RWPE2 (cell line): ENCODE results near the gene AFMID.
A peak's percentile ranks its signal among the peaks of the same experiment; 100 is the strongest.

Experiments used
- ATAC-seq: fragments of 200-7000 bp; cut with Tn5 transposase; 3 replicates; pipeline ENCODE4 v1.9.1; 2021; ENCODE audit warnings: low read depth
- DNase-seq: peaks from one replicate; pipeline ENCODE4 v3.0.0-alpha.2; 2020; ENCODE audit warnings: low spot score
- H3K27ac ChIP-seq: fragments of 450-650 bp; 2 replicates; pipeline ENCODE4 v1.5.1; 2017; ENCODE audit warnings: mild to moderate bottlenecking; ENCODE audit not compliant: poor library complexity, severe bottlenecking
- H3K27me3 ChIP-seq: fragments of 250-450 bp; sonication (Bioruptor Pico); 2 replicates; pipeline ENCODE4 v1.5.1; 2021; ENCODE audit warnings: mild to moderate bottlenecking, moderate library complexity; ENCODE audit not compliant: insufficient read depth, poor library complexity, severe bottlenecking
- H3K36me3 ChIP-seq: fragments of 250-450 bp; sonication (Bioruptor Pico); 2 replicates; pipeline ENCODE4 v1.5.1; 2020; ENCODE audit warnings: low read depth, mild to moderate bottlenecking, moderate library complexity
- H3K4me1 ChIP-seq: fragments of 250-450 bp; sonication (Bioruptor Pico); 2 replicates; pipeline ENCODE4 v1.5.1; 2021; ENCODE audit warnings: mild to moderate bottlenecking, moderate library complexity; ENCODE audit not compliant: insufficient read depth, poor library complexity, severe bottlenecking
- H3K4me3 ChIP-seq: fragments of 250-450 bp; sonication (Bioruptor Pico); 2 replicates; pipeline ENCODE4 v1.5.1; 2021; ENCODE audit warnings: mild to moderate bottlenecking, moderate library complexity; ENCODE audit not compliant: severe bottlenecking
- H3K9me3 ChIP-seq: fragments of 250-450 bp; sonication (Bioruptor Pico); 2 replicates; pipeline ENCODE4 v1.5.1; 2021; ENCODE audit warnings: mild to moderate bottlenecking, moderate library complexity; ENCODE audit not compliant: severe bottlenecking
- TF ChIP-seq, protein P1 (sequence below): fragments of 450-650 bp; IDR thresholded peaks from one replicate; pipeline ENCODE4 v1.5.1; 2017; ENCODE audit warnings: mild to moderate bottlenecking, moderate library complexity; ENCODE audit not compliant: poor library complexity, severe bottlenecking

Gene AFMID

DNA sequence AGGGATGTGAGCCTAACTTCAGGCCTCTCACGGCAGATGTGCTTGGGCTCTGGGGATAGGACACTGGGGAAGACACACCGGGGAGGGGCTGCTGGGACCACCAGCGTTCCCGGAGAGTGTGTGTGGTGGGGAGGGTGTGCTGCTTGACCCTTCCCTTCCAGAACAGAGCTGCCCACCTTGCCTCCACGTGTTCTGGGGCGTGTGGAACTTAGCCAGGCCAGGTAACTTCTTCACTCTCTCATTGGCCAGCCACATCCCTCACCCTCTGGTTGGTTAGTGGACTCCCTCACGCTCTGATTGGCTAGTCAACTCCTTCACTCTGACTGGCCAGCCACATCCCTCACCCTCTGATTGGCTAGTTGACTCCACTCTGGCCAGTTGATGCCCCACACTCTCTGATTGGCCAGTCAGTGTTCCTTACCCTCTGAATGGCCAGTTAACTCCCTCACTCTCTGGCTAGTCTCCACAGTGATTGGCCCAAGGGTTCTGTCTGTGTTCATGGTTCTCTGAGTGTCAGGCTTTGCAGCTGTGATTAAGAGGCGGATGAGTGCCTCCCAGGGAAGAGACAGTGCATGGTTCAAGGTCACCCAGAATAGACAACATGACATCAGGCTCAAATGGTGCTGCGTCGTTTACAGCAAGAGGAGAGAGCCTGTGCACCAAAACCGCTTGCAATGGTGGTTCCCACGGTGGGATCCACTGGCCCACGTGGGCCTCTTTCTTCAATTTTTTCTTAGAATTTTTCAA lies 54.3 kb downstream of the AFMID start:
- ATAC-seq: peak; percentile 38; the same call in 1 of the 3 replicates
- TF ChIP-seq, protein P1, sequence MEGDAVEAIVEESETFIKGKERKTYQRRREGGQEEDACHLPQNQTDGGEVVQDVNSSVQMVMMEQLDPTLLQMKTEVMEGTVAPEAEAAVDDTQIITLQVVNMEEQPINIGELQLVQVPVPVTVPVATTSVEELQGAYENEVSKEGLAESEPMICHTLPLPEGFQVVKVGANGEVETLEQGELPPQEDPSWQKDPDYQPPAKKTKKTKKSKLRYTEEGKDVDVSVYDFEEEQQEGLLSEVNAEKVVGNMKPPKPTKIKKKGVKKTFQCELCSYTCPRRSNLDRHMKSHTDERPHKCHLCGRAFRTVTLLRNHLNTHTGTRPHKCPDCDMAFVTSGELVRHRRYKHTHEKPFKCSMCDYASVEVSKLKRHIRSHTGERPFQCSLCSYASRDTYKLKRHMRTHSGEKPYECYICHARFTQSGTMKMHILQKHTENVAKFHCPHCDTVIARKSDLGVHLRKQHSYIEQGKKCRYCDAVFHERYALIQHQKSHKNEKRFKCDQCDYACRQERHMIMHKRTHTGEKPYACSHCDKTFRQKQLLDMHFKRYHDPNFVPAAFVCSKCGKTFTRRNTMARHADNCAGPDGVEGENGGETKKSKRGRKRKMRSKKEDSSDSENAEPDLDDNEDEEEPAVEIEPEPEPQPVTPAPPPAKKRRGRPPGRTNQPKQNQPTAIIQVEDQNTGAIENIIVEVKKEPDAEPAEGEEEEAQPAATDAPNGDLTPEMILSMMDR: no peak
- no peaks in the 10 kb centered on the region for H3K4me1 ChIP-seq
- H3K27ac ChIP-seq: no peak overlapping the region
- no peaks in the 10 kb centered on the region for H3K36me3 ChIP-seq
- no peaks in the 10 kb centered on the region for H3K27me3 ChIP-seq
- DNase-seq: no peak
- H3K4me3 ChIP-seq: no peak overlapping the region
- peaks cover 7% of the 10 kb centered on the region for H3K9me3 ChIP-seq

DNA sequence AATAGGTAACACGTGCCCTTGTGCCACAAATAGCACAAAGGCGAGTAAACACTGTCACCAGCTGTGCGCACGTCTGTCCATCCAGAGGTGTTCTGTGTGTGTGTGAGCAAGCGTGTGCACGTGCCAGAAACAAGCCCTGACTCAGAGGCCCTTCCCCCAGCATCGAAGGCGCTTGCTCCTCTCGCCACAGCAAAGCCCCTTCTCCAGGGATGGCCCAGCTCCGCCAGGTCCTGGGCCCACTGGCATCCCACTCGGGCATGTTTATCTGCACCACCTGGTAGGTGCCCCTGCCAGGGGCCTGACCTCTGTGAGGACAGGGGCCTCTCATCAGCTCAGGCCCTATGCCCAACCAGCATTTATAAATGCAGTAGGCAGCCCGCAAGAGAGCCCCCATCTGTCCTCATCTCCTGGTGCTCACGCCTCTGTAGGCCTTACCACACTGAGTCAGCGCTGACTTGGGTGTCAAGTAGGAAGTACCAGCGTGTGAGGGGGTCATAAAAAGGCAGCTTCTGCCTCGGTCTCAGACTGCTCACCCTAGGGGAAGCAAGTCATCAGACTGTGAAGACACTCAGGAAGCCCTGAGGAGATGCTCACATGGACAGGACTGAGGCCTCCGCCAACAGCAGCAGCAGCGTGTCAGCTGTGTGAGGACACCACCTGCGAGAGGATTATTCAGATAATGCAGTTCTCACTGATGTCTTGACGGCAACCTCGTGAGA lies 55.0 kb downstream of the AFMID start:
- Histone ChIP-seq H3K9me3 (peaks cover 7% of the 10 kb centered on the region), H3K36me3 (no peaks in the 10 kb centered on the region), H3K4me3 (no peak overlapping the region), H3K27me3 (no peaks in the 10 kb centered on the region), H3K4me1 (no peaks in the 10 kb centered on the region), H3K27ac (no peak overlapping the region)
- TF ChIP-seq, protein P1: no peak
- ATAC-seq (no peak), DNase-seq (no peak)

DNA sequence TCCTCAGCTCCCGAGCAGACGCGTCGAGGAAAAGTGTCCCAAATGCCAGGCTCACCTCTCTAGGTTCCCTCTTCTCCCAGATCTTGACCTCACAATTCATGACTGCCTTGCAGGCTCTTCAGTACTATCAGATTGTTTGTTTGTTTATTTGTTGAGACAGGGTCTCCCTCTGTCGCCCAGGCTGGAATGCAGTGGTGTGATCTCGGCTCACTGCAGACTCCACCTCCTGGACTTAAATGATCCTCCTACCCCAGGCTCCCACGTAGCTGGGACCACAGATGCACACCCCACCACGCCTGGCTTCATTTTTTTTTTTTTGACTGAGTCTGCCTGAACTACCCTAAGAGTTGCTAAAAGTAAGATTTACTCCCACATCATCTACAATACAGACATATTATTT lies 60.1 kb downstream of the AFMID start:
- DNase-seq (no peak), ATAC-seq (no peak)
- no peak overlapping the region for H3K4me3 ChIP-seq
- no peaks in the 10 kb centered on the region for H3K36me3 ChIP-seq
- TF ChIP-seq, protein P1: no peak
- peaks cover 6% of the 10 kb centered on the region for H3K4me1 ChIP-seq
- peaks cover 7% of the 10 kb centered on the region for H3K9me3 ChIP-seq
- no peaks in the 10 kb centered on the region for H3K27me3 ChIP-seq
- no peak overlapping the region for H3K27ac ChIP-seq

DNA sequence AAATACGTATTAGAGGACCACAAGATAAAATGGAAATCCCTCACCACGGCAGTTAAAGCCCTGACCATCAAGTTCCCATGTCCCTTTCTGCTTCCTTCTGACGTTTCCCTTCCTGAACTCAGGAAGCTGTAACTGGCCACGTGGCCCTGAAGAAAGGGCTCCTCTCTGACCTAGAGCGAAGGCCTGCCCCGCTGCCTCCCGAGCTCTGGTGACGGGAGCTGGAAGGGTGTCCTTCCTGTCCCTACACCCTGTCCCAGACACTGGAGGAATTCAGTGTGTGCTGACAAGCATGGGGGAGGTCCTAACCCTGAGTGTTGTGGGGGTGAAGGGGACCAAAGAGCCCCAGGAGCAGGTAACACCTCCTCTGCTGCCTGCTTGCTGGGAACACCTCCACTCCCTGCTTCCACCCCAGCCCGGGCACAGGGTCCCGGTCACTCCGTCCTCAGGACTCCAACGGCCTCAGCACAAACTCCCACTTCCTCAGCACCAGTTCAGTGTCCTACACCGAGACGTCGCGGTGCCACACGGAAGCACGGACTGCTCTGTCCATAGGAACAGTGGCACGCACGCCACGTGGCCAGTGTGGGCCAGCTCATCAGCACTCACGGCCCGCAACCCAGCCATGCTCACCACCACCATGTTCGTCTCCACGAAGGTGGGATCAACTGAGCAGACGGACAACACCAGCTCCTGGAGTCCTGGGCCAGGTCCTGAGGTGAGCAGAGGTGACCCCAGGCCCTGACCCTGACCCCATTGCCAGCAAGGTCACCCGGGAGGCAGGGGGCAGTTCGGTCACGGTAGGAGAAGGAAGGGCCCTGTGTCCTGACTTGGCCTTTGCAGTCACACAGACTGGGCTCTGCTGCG lies 61.1 kb downstream of the AFMID start:
- H3K36me3 ChIP-seq: no peaks in the 10 kb centered on the region
- no peak overlapping the region for H3K27ac ChIP-seq
- H3K9me3 ChIP-seq: peaks cover 7% of the 10 kb centered on the region
- H3K27me3 ChIP-seq: no peaks in the 10 kb centered on the region
- no peak for ATAC-seq
- no peak overlapping the region for H3K4me3 ChIP-seq
- TF ChIP-seq, protein P1: no peak
- peaks cover 6% of the 10 kb centered on the region for H3K4me1 ChIP-seq
- peak; percentile 65 for DNase-seq
